Mesothelial cell of epicardium (in vitro differentiated cells): ENCODE results near the gene TRPM3. TPM values are rescaled to one million over a fixed set of nuclear protein-coding genes. Genes with fewer than 3 reads are reported as not detected.

Experiments
- DNase-seq, 2 experiments: peaks; one replicate each; pipeline ENCODE4 v3.0.0; 2021; ENCODE audit warnings: low spot score in 2 of 2; ENCODE audit not compliant: unreplicated experiment in 2 of 2
- H3K27ac Mint-ChIP-seq: 2 replicates; pipeline ENCODE4 v1.8.0; 2021; ENCODE audit warnings: mixed read lengths
- H3K27me3 Mint-ChIP-seq: 2 replicates; pipeline ENCODE4 v1.8.0; 2021; ENCODE audit warnings: low read depth, mixed read lengths
- H3K36me3 Mint-ChIP-seq: 2 replicates; pipeline ENCODE4 v1.8.0; 2021; ENCODE audit warnings: mixed read lengths
- H3K4me1 Mint-ChIP-seq: 2 replicates; pipeline ENCODE4 v1.8.0; 2021; ENCODE audit warnings: mixed read lengths
- H3K4me3 Mint-ChIP-seq: 2 replicates; pipeline ENCODE4 v1.8.0; 2021; ENCODE audit warnings: mild to moderate bottlenecking, moderate library complexity, mixed read lengths
- H3K9me3 Mint-ChIP-seq: 2 replicates; pipeline ENCODE4 v1.8.0; 2021; ENCODE audit warnings: mixed read lengths
- total RNA-seq: library from RNA; stranded (reverse); gene quantifications from 3 replicates; pipeline ENCODE4 v1.2.1, GENCODE V29; 2021
- TF ChIP-seq, protein P1 (sequence below): fragments of 200-600 bp; sonication (generic); IDR thresholded peaks from one replicate; pipeline ENCODE4 v1.5.0; 2021; ENCODE audit warnings: antibody characterized with exemption; ENCODE audit not compliant: unreplicated experiment

Gene TRPM3
- total RNA-seq, 1 donor from 2014 or later: 1.6 TPM

GRCh38 chr9:70486127-70486526 is 635.3 kb downstream of the TRPM3 start:
- TF ChIP-seq, protein P1, sequence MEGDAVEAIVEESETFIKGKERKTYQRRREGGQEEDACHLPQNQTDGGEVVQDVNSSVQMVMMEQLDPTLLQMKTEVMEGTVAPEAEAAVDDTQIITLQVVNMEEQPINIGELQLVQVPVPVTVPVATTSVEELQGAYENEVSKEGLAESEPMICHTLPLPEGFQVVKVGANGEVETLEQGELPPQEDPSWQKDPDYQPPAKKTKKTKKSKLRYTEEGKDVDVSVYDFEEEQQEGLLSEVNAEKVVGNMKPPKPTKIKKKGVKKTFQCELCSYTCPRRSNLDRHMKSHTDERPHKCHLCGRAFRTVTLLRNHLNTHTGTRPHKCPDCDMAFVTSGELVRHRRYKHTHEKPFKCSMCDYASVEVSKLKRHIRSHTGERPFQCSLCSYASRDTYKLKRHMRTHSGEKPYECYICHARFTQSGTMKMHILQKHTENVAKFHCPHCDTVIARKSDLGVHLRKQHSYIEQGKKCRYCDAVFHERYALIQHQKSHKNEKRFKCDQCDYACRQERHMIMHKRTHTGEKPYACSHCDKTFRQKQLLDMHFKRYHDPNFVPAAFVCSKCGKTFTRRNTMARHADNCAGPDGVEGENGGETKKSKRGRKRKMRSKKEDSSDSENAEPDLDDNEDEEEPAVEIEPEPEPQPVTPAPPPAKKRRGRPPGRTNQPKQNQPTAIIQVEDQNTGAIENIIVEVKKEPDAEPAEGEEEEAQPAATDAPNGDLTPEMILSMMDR: no peak
- Mint-ChIP-seq H3K9me3 (peaks cover 4% of the 10 kb centered on the region), H3K36me3 (no peaks in the 10 kb centered on the region), H3K4me3 (no peak overlapping the region), H3K27ac (no peak overlapping the region), H3K4me1 (peaks cover 33% of the 10 kb centered on the region), H3K27me3 (no peaks in the 10 kb centered on the region)
- no peak for DNase-seq

DNA sequence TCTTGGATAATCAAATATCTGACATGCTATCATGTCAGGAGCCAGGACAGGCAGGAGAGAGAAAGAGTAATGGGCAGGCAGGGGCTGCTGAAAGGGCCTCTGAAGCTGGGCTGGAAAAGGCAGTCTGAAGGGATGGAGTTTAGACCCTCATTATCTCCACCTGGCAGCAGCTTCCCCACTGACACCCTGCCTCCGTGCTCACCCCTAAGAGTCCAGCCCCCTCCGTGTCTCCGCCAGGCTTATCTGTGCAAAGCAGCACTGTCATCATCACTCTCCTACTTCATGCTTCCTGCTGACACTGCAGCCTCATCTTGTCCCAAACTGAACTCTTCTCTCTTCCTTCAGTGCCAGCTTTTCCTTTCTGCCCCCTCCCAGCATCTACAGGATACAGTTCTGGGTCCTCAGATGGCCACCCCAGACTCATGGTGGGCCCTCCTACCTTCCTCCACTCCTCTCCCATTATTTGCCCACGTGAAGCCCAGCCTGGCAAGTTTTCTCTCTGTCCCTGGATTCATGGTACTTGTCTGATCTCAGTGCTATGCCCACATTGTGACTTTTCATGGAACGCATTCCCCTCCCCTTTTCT is 636.1 kb downstream of the TRPM3 start:
- Mint-ChIP-seq H3K36me3 (no peaks in the 10 kb centered on the region), H3K4me3 (no peak overlapping the region), H3K4me1 (peaks cover 40% of the 10 kb centered on the region), H3K27ac (no peak overlapping the region), H3K9me3 (peaks cover 4% of the 10 kb centered on the region), H3K27me3 (no peaks in the 10 kb centered on the region)
- DNase-seq: no peak
- TF ChIP-seq, protein P1: no peak

- DNase-seq: no peak
- Mint-ChIP-seq H3K27me3 (no peaks in the 10 kb centered on the region), H3K4me1 (peaks cover 49% of the 10 kb centered on the region), H3K27ac (no peak overlapping the region), H3K4me3 (no peak overlapping the region), H3K36me3 (no peaks in the 10 kb centered on the region), H3K9me3 (peaks cover 4% of the 10 kb centered on the region)
- TF ChIP-seq, protein P1: peak; percentile 70
Observed at GRCh38 chr9:70484232-70485130, 636.9 kb downstream of the TRPM3 start.

GRCh38 chr9:70481471-70481870 is 640.0 kb downstream of the TRPM3 start:
- TF ChIP-seq, protein P1: no peak
- no peak for DNase-seq
- Mint-ChIP-seq H3K4me3 (no peak overlapping the region), H3K9me3 (peaks cover 9% of the 10 kb centered on the region), H3K27me3 (no peaks in the 10 kb centered on the region), H3K4me1 (peaks cover 45% of the 10 kb centered on the region), H3K27ac (peak overlapping the region; percentile 95), H3K36me3 (no peaks in the 10 kb centered on the region)

GRCh38 chr9:70480405-70480980 is 640.9 kb downstream of the TRPM3 start:
- Mint-ChIP-seq H3K27me3 (no peaks in the 10 kb centered on the region), H3K36me3 (no peaks in the 10 kb centered on the region), H3K4me3 (peak overlapping the region; percentile 37), H3K27ac (peak overlapping the region; percentile 95), H3K4me1 (peaks cover 41% of the 10 kb centered on the region), H3K9me3 (peaks cover 9% of the 10 kb centered on the region)
- TF ChIP-seq, protein P1: no peak
- DNase-seq: peak in 1 of 2 experiments; percentile 42
